Trophoblast cell (in vitro differentiated cells and primary cell): ENCODE data around the gene HOXC11.

Experiments used
- DNase-seq, 2 donors: peaks; one replicate each; pipeline ENCODE4 v3.0.0-alpha.2; 2016
- H2AFZ ChIP-seq: 2 replicates; pipeline ENCODE4 v1.6.1; 2013; ENCODE audit warnings: low read length, moderate library complexity, mild to moderate bottlenecking; ENCODE audit not compliant: insufficient read depth, poor library complexity
- H2AK5ac ChIP-seq: 2 replicates; pipeline ENCODE4 v1.6.1; 2013; ENCODE audit warnings: mild to moderate bottlenecking, low read length
- H2BK120ac ChIP-seq: 2 replicates; pipeline ENCODE4 v1.6.1; 2013; ENCODE audit warnings: low read length, mild to moderate bottlenecking, moderate library complexity; ENCODE audit not compliant: insufficient read depth, poor library complexity
- H2BK12ac ChIP-seq: 2 replicates; pipeline ENCODE4 v1.6.1; 2013; ENCODE audit warnings: mild to moderate bottlenecking, low read length, moderate library complexity
- H2BK5ac ChIP-seq: 2 replicates; pipeline ENCODE4 v1.6.1; 2013; ENCODE audit warnings: low read length, low read depth, moderate library complexity, mild to moderate bottlenecking; ENCODE audit not compliant: poor library complexity
- H3K14ac ChIP-seq: 2 replicates; pipeline ENCODE4 v1.6.1; 2013; ENCODE audit warnings: mild to moderate bottlenecking, low read length
- H3K18ac ChIP-seq: 2 replicates; pipeline ENCODE4 v1.6.1; 2013; ENCODE audit warnings: mild to moderate bottlenecking, low read length
- H3K23ac ChIP-seq: 2 replicates; pipeline ENCODE4 v1.6.1; 2013; ENCODE audit warnings: low read length
- H3K27ac ChIP-seq: 2 replicates; pipeline ENCODE4 v1.5.1; 2013; ENCODE audit warnings: low read depth, mild to moderate bottlenecking, inconsistent platforms, low read length, moderate library complexity
- H3K27me3 ChIP-seq: 2 replicates; pipeline ENCODE4 v1.6.1; 2013; ENCODE audit warnings: inconsistent platforms, mild to moderate bottlenecking, low read length, moderate library complexity; ENCODE audit not compliant: insufficient read depth
- H3K36me3 ChIP-seq, 2 experiments: 1 replicate in 1 of 2; 2 replicates in 1 of 2; pipeline ENCODE4 v1.6.1; 2013; ENCODE audit warnings: low read length in 2 of 2, mild to moderate bottlenecking in 2 of 2, moderate library complexity in 1 of 2; ENCODE audit not compliant: insufficient read depth in 2 of 2, control insufficient read depth in 1 of 2
- H3K4ac ChIP-seq: 2 replicates; pipeline ENCODE4 v1.6.1; 2013; ENCODE audit warnings: low read depth, mild to moderate bottlenecking, low read length, moderate library complexity
- H3K4me1 ChIP-seq, 2 experiments: 1 replicate in 1 of 2; 2 replicates in 1 of 2; pipeline ENCODE4 v1.6.1; 2013; ENCODE audit warnings: low read length in 2 of 2, mild to moderate bottlenecking in 2 of 2, moderate library complexity in 1 of 2; ENCODE audit not compliant: insufficient read depth in 2 of 2, control insufficient read depth in 1 of 2
- H3K4me2 ChIP-seq: 2 replicates; pipeline ENCODE4 v1.6.1; 2013; ENCODE audit warnings: inconsistent platforms, mild to moderate bottlenecking, low read length, moderate library complexity
- H3K4me3 ChIP-seq: 2 replicates; pipeline ENCODE4 v1.5.1; 2013; ENCODE audit warnings: mild to moderate bottlenecking, low read depth, low read length, inconsistent platforms
- H3K79me1 ChIP-seq: one replicate; pipeline ENCODE4 v1.6.1; 2013; ENCODE audit warnings: low read length
- H3K79me2 ChIP-seq: 2 replicates; pipeline ENCODE4 v1.6.1; 2013; ENCODE audit warnings: low read length, mild to moderate bottlenecking; ENCODE audit not compliant: control insufficient read depth, insufficient read depth, poor library complexity
- H3K9ac ChIP-seq: 2 replicates; pipeline ENCODE4 v1.6.1; 2013; ENCODE audit warnings: mild to moderate bottlenecking, low read length
- H3K9me3 ChIP-seq: 2 replicates; pipeline ENCODE4 v1.6.1; 2013; ENCODE audit warnings: low read depth, mild to moderate bottlenecking, control low read depth, inconsistent platforms, low read length; ENCODE audit not compliant: insufficient read depth
- H4K12ac ChIP-seq: 2 replicates; pipeline ENCODE4 v1.6.1; 2013; ENCODE audit warnings: low read depth, mild to moderate bottlenecking, low read length, moderate library complexity
- H4K8ac ChIP-seq: 2 replicates; pipeline ENCODE4 v1.6.1; 2013; ENCODE audit warnings: low read depth, mild to moderate bottlenecking, low read length, moderate library complexity
- H4K91ac ChIP-seq: one replicate; pipeline ENCODE4 v1.6.1; 2013; ENCODE audit warnings: low read depth, mild to moderate bottlenecking, low read length, moderate library complexity
- WGBS: extraction: QIAGEN DNeasy Blood & Tissue Kit; methylation state at CpG from one replicate; pipeline ENCODE4 v1.1.7; 2013; ENCODE audit warnings: missing lambda C conversion rate; ENCODE audit not compliant: insufficient read length, insufficient coverage; ENCODE audit errors: extremely low coverage; 5-methylcytosine and 5-hydroxymethylcytosine counted together

HOXC11 gene

DNA sequence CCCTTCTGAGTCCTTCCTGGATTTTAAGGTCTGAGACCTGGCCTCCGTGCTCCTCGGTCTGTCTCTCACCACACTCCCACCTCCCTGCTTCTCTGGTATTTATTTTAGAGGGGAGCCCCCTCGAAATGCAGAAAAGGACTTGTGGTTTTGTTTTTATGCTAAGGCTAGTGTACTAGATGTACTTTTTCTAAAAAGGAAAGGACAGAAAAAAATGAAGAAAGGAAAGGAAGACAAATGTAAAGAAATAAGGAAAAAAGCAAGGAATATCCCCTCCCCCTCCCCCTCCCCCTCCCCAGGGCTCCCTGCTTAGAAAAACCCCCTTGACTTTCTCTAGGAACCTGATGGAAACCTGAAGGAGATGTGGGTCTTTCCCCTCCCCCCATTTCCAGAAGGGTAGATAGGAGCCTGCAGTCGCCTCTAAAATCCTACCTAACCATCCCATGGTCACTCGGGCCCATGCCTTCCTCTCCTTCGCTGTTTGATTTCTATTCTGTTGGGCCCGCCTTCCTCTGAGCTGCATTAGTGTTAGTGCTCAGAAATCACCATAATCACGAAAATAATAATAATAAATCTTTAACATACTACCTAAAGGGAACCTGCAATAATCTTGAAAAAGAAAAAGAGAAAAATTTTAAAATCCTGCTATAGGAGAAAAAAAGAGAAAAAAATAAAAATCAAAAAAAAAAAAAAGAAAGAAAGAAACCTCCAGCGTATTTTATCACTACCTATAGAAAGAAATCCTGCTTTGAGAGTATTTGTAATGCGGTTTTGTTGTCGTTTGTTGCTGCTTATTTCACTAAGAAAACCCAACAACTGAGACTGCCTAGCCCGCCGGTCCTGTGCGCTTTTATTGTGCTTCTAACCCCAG lies 39.0 kb downstream of the HOXC11 start:
- Histone ChIP-seq H3K36me3 (no peaks in the 10 kb centered on the region), H4K91ac (no peak overlapping the region), H2BK12ac (no peak overlapping the region), H3K9me3 (peaks cover 12% of the 10 kb centered on the region), H3K4ac (no peak overlapping the region), H3K4me3 (no peak overlapping the region), H2AFZ (no peak overlapping the region), H3K27me3 (peaks cover 84% of the 10 kb centered on the region), H3K4me1 (no peaks in the 10 kb centered on the region), H2BK120ac (no peak overlapping the region), H3K23ac (no peak overlapping the region), H2BK5ac (no peak overlapping the region), H3K14ac (no peak overlapping the region), H2AK5ac (no peak overlapping the region), H4K12ac (no peak overlapping the region), H3K18ac (no peak overlapping the region), H4K8ac (no peak overlapping the region), H3K79me2 (no peaks in the 10 kb centered on the region), H3K9ac (no peak overlapping the region), H3K79me1 (no peaks in the 10 kb centered on the region), H3K27ac (no peak overlapping the region), H3K4me2 (no peak overlapping the region)
- no CpG with 5 or more reads among the region's 14 CpGs for WGBS
- no peak for DNase-seq

DNA sequence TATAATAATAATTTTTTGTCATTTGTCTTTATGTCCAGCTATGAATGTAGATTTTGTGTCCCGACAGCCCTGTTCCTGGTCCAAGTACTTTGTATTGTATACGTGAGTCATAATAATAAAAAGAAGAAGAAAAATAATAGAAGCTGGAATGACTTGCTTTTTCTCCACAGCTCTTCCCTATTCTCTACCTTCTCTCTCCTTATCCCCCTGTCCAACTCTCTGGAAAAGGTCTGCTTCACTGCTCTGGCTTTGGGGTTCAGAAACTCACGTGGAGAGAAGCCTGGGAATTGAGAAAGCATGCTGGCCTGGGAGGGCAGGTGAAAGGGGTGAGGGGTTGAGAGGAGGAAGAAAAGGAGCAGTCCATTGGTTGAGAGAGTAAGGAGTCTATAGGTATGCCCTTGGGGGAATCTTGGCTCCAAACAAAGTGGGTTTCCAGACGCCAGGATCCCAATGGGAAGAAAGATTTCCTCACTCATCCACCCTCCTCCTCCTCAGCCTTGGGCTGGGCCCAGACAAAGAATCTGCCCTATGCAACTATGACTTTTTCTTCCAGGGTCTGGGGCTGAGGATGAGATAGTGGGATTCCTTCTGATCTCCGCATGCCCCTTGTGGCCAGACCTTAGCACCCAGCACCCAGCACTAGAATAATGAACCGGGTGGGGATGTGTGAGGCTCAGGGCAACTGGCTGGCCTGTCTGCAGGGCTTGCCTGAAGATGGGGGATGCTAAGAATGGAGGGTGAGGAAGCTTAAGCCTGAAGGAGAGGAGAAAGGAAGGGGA lies 39.9 kb downstream of the HOXC11 start:
- no peaks in the 10 kb centered on the region for H3K79me2 ChIP-seq
- no peaks in the 10 kb centered on the region for H3K36me3 ChIP-seq

DNA sequence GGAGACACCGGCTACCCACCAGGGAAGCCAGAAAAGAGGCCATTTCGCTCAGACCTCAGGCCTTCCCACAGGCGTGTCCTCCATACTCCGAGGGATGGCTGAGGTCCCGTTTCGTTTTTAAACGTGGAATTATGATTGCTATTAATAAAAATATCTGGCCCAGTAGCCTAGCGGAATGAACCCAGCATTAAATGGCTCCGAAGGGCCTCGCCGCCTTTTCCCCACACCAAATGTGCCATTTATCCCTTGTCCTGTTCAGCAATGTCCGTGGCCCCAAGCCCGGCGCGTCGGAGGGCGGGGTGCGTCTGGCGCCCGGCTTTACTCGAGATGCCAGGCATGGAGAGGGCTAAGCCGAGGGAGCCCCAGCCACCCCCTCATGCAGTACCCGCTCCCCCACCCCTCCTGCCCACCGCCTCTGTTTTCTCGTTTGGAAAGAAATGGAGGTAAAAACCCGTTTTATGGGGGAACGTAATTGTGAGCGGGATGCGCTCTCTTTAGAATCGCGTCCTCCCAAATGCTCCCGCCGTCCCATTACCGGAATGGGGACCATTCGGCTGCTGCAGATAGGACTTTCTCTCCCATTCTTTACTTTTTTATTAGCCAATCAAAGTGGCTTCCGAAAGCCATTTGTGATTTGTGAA lies 41.6 kb downstream of the HOXC11 start:
- Histone ChIP-seq H3K9ac (no peak overlapping the region), H3K27ac (no peak overlapping the region), H2BK120ac (no peak overlapping the region), H2BK12ac (no peak overlapping the region), H3K14ac (no peak overlapping the region), H3K4ac (no peak overlapping the region), H3K27me3 (peaks cover 84% of the 10 kb centered on the region), H3K36me3 (no peaks in the 10 kb centered on the region), H3K23ac (no peak overlapping the region), H3K9me3 (peaks cover 13% of the 10 kb centered on the region), H3K79me1 (no peaks in the 10 kb centered on the region), H4K8ac (no peak overlapping the region), H2AFZ (no peak overlapping the region), H4K91ac (no peak overlapping the region), H2AK5ac (no peak overlapping the region), H3K4me1 (peaks cover 4 to 7% of the 10 kb centered on the region in 2 experiments), H3K4me2 (no peak overlapping the region), H3K79me2 (no peaks in the 10 kb centered on the region), H3K4me3 (no peak overlapping the region), H2BK5ac (no peak overlapping the region), H4K12ac (no peak overlapping the region), H3K18ac (no peak overlapping the region)
- no CpG with 5 or more reads among the region's 36 CpGs for WGBS
- DNase-seq = no peak

More for the DNA sequence above, 39.9 kb downstream of the HOXC11 start:
- H3K4me3 ChIP-seq = no peak overlapping the region
- H2BK5ac ChIP-seq = no peak overlapping the region
- H2BK120ac ChIP-seq = no peak overlapping the region
- no peak overlapping the region for H3K9ac ChIP-seq
- no peak overlapping the region for H4K91ac ChIP-seq
- peaks cover 13% of the 10 kb centered on the region for H3K9me3 ChIP-seq
- no peak overlapping the region for H3K27ac ChIP-seq
- H2AK5ac ChIP-seq = no peak overlapping the region
- no CpG with 5 or more reads among the region's 6 CpGs for WGBS
- H4K8ac ChIP-seq = no peak overlapping the region
- no peak overlapping the region for H3K23ac ChIP-seq
- H3K4ac ChIP-seq = no peak overlapping the region
- no peak overlapping the region for H2BK12ac ChIP-seq
- peaks cover 84% of the 10 kb centered on the region for H3K27me3 ChIP-seq
- H4K12ac ChIP-seq = no peak overlapping the region
- H3K79me1 ChIP-seq = no peaks in the 10 kb centered on the region
- DNase-seq = no peak
- H3K4me1 ChIP-seq = no peaks in the 10 kb centered on the region
- no peak overlapping the region for H3K14ac ChIP-seq
- H3K4me2 ChIP-seq = no peak overlapping the region
- no peak overlapping the region for H3K18ac ChIP-seq
- no peak overlapping the region for H2AFZ ChIP-seq

DNA sequence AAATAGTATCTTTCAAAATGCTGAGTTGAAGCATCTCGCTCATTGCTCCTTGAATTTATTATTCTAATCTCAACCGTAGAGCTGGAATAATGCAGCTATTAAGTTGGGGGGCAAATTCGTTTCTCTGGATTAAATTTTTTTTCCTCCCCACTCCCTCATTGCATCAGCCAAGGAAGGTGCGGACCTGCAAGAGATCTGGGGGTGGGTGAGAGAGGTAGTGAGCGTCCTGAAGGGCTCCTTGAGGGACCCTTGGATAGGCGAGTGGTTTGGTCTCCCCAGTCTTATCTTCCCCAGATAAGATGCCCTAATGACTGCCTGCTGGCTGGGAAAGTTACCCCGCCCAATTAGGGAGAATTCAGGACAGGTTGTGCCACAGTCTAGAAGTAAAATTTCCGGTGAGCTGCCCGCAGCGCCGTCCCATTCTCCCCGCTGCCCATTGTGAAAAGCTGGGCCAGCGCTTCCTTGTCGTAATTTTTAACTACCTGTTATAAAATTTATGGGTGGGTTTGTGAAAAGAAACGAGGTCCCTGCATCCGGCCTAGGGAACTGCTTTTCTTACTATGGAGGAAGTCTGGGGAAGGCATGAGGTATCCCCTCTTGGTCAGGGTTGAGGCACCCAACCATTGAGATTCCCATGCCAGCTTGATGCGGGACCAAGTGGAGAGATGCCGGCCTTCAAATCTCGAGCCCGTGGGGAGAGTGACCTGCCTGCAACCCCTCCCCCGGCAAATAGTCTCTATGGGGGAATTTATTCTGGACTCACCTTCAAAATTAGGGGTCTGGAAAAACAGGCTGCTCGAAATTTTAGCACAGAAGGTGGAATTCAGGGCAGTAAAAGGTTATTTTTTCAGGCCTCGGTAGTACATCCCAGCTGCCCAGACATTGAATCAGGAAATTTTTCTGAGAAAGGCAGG lies 42.3 kb downstream of the HOXC11 start:
- no peak overlapping the region for H3K4me3 ChIP-seq
- H3K18ac ChIP-seq = no peak overlapping the region

More for the DNA sequence above, 42.3 kb downstream of the HOXC11 start:
- Histone ChIP-seq H4K8ac (no peak overlapping the region), H2BK120ac (no peak overlapping the region), H3K79me1 (no peaks in the 10 kb centered on the region), H3K4me2 (no peak overlapping the region), H4K91ac (no peak overlapping the region), H4K12ac (no peak overlapping the region), H2AK5ac (no peak overlapping the region), H3K9me3 (peaks cover 11% of the 10 kb centered on the region), H2AFZ (no peak overlapping the region), H3K9ac (no peak overlapping the region), H3K23ac (no peak overlapping the region), H2BK12ac (no peak overlapping the region), H3K14ac (no peak overlapping the region), H3K27ac (no peak overlapping the region), H3K79me2 (no peaks in the 10 kb centered on the region), H3K4me1 (peaks cover 4 to 7% of the 10 kb centered on the region in 2 experiments), H3K36me3 (no peaks in the 10 kb centered on the region), H3K27me3 (peaks cover 84% of the 10 kb centered on the region), H2BK5ac (no peak overlapping the region), H3K4ac (no peak overlapping the region)
- no peak for DNase-seq
- no CpG with 5 or more reads among the region's 23 CpGs for WGBS
